Measurements from ENCODE around the gene ACOX2. TPM values are rescaled to one million over a fixed set of nuclear protein-coding genes. Genes with fewer than 3 reads are reported as not detected.

ACOX2 gene
- total RNA-seq, 2 experiments from 2014 or later = not detected

GRCh38 chr3:58492494-58492905 lies 44.5 kb downstream of the ACOX2 start:
- Histone ChIP-seq H4K20me1 (ENCODE audit: insufficient read depth, low read length) (peaks cover 36% of the 10 kb centered on the region), H3K4me1 (ENCODE audit: insufficient read depth, low read length, poor library complexity, severe bottlenecking) (peaks cover 56% of the 10 kb centered on the region), H3K4me2 (ENCODE audit: low read length) (peak overlapping the region; percentile 89), H3K9me3 (ENCODE audit: low read length) (no peaks in the 10 kb centered on the region), H3K9me2 (ENCODE audit: insufficient read depth, low read length) (no peaks in the 10 kb centered on the region), H3K79me2 (ENCODE audit: insufficient read depth, low read depth, low read length) (peaks cover 52% of the 10 kb centered on the region), H2AFZ (ENCODE audit: low read length) (peak overlapping the region; percentile 1; the same call in 1 of the 2 replicates), H3K36me3 (ENCODE audit: insufficient read depth, low read length) (no peaks in the 10 kb centered on the region), H3K27ac (ENCODE audit: low read depth, low read length, poor library complexity, severe bottlenecking) (peak overlapping the region; percentile 25), H3K4me3 (ENCODE audit: low read depth, low read length, poor library complexity, severe bottlenecking) (peak overlapping the region; percentile 77)
- DNase-seq (ENCODE audit: low spot score) = peak; percentile 70
- ChIA-PET POLR2A (interaction anchor here (1.0 to 2.2 kb wide), 2 partner anchors 143 to 185 kb away, joined by 3 to 8 read pairs; partner anchors contain the start of genes HTD2 and RPP14), CTCF (ENCODE audit: unreplicated experiment) (no interaction called here)
- intact Hi-C loops (cut with micrococcal nuclease; ENCODE audit: unreplicated experiment) = loop anchor here (1.0 to 5.0 kb wide), 3 partner anchors 40 to 186 kb away; partner anchors contain the start of genes HTD2, PDHB and RPP14
- no TSS peak for BruUV-seq (replicated peaks)
- TF ChIP-seq, protein P1, sequence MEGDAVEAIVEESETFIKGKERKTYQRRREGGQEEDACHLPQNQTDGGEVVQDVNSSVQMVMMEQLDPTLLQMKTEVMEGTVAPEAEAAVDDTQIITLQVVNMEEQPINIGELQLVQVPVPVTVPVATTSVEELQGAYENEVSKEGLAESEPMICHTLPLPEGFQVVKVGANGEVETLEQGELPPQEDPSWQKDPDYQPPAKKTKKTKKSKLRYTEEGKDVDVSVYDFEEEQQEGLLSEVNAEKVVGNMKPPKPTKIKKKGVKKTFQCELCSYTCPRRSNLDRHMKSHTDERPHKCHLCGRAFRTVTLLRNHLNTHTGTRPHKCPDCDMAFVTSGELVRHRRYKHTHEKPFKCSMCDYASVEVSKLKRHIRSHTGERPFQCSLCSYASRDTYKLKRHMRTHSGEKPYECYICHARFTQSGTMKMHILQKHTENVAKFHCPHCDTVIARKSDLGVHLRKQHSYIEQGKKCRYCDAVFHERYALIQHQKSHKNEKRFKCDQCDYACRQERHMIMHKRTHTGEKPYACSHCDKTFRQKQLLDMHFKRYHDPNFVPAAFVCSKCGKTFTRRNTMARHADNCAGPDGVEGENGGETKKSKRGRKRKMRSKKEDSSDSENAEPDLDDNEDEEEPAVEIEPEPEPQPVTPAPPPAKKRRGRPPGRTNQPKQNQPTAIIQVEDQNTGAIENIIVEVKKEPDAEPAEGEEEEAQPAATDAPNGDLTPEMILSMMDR (conservative IDR thresholded peaks at IDR 0.05; ENCODE audit: low read length) = no peak
- no peak for TF ChIP-seq EZH2phosphoT487 (IDR thresholded peaks at IDR 0.05; ENCODE audit: borderline replicate concordance, low read depth, low read length)

- Histone ChIP-seq H4K20me1 (ENCODE audit: insufficient read depth, low read length) (peaks cover 31% of the 10 kb centered on the region; the same call in 1 of the 2 replicates), H3K4me3 (ENCODE audit: low read depth, low read length, poor library complexity, severe bottlenecking) (peak within 1 kb of the TSS; percentile 77), H3K36me3 (ENCODE audit: insufficient read depth, low read length) (no peaks in the 10 kb centered on the region), H3K9me2 (ENCODE audit: insufficient read depth, low read length) (no peaks in the 10 kb centered on the region), H3K4me2 (ENCODE audit: low read length) (peak within 1 kb of the TSS; percentile 89), H3K27ac (ENCODE audit: low read depth, low read length, poor library complexity, severe bottlenecking) (peak within 1 kb of the TSS; percentile 25), H2AFZ (ENCODE audit: low read length) (peak within 1 kb of the TSS; percentile 96), H3K4me1 (ENCODE audit: insufficient read depth, low read length, poor library complexity, severe bottlenecking) (peaks cover 48% of the 10 kb centered on the region), H3K9me3 (ENCODE audit: low read length) (no peaks in the 10 kb centered on the region), H3K79me2 (ENCODE audit: insufficient read depth, low read depth, low read length) (peaks cover 45% of the 10 kb centered on the region)
- intact Hi-C loops (cut with micrococcal nuclease; ENCODE audit: unreplicated experiment) = loop anchor here (1.0 to 5.0 kb wide), 5 partner anchors 41 to 254 kb away; partner anchors contain the start of genes ABHD6, HTD2, PDHB and PXK
- ChIA-PET POLR2A (interaction anchor here (0.7 to 2.2 kb wide), 3 partner anchors 12 to 185 kb away, joined by 3 to 8 read pairs (median 3); partner anchors contain the start of genes HTD2 and RPP14), CTCF (ENCODE audit: unreplicated experiment) (interaction anchor here (0.5 to 0.9 kb wide), 3 partner anchors 162 to 320 kb away, joined by 3 to 4 read pairs (median 3); no protein-coding TSS in a partner anchor)
- no peak for TF ChIP-seq EZH2phosphoT487 (IDR thresholded peaks at IDR 0.05; ENCODE audit: borderline replicate concordance, low read depth, low read length)
- TF ChIP-seq, protein P1 (conservative IDR thresholded peaks at IDR 0.05; ENCODE audit: low read length) = peak; percentile 68
- DNase-seq (ENCODE audit: low spot score) = peak; percentile 96
- BruUV-seq (replicated peaks) = no TSS peak
Measured at GRCh38 chr3:58491506-58492402, 45.2 kb downstream of the ACOX2 start, which contains the start of gene KCTD6. Gene KCTD6 (plus strand): TSS chr3:58492096. CDS start chr3:58498756, 6,660 bp downstream.
